ENCODE data around the gene RARB.

DNA sequence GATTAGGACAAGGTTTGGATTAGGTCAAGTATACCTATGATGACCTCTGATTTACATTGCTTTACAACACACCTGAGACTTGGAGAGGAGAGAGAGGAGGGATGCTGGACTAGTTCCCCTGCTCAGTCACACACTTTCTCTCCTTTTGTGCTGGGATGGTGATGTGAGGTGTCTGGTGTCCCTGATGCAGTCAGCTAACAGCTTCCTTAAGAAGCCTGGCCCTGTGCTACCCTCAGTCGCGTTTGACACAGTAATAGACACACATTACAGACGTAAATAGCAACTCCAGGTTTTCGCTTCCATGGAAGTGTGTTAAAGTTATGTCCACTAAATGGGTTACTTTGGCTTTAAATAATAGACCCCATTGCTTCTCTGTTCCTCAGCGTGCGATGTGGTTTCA lies 58.9 kb downstream of the RARB start:
- no peak for TF ChIP-seq EZH2 (IDR thresholded peaks at IDR 0.05)
- TF ChIP-seq, protein P1, sequence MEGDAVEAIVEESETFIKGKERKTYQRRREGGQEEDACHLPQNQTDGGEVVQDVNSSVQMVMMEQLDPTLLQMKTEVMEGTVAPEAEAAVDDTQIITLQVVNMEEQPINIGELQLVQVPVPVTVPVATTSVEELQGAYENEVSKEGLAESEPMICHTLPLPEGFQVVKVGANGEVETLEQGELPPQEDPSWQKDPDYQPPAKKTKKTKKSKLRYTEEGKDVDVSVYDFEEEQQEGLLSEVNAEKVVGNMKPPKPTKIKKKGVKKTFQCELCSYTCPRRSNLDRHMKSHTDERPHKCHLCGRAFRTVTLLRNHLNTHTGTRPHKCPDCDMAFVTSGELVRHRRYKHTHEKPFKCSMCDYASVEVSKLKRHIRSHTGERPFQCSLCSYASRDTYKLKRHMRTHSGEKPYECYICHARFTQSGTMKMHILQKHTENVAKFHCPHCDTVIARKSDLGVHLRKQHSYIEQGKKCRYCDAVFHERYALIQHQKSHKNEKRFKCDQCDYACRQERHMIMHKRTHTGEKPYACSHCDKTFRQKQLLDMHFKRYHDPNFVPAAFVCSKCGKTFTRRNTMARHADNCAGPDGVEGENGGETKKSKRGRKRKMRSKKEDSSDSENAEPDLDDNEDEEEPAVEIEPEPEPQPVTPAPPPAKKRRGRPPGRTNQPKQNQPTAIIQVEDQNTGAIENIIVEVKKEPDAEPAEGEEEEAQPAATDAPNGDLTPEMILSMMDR (IDR thresholded peaks at IDR 0.05), result no peak
